HG03342 (cell line): ENCODE results near the gene TMEM243.
"Not testable (repeated sequence)": the region's sequence is repeated elsewhere in the genome, so short reads cannot be mapped to it uniquely, and the experiment has no call there.

Experiments
- ATAC-seq: cut with Tn5 transposase; IDR thresholded peaks from one replicate; pipeline ENCODE4 v1.9.1; 2021; ENCODE audit warnings: mild to moderate bottlenecking, moderate library complexity; ENCODE audit not compliant: unreplicated experiment

The TMEM243 gene, protein sequence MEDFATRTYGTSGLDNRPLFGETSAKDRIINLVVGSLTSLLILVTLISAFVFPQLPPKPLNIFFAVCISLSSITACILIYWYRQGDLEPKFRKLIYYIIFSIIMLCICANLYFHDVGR

GRCh38 chr7:87219545-87220025, at the start of gene TMEM243:
Gene TMEM243 (minus strand): TSS chr7:87219732. CDS start chr7:87219503, 229 bp downstream.
- peak; percentile 47 for ATAC-seq

- ATAC-seq = peak; percentile 73
Observed at GRCh38 chr7:87267239-87267900, 47.8 kb upstream of the TMEM243 start.

- ATAC-seq = no peak
Observed at GRCh38 chr7:87263537-87263936, 44.0 kb upstream of the TMEM243 start.

GRCh38 chr7:87253589-87254087, 34.1 kb upstream of the TMEM243 start:
- ATAC-seq = no peak

- not testable (repeated sequence) for ATAC-seq
Observed at GRCh38 chr7:87245671-87246070, 26.1 kb upstream of the TMEM243 start.

DNA sequence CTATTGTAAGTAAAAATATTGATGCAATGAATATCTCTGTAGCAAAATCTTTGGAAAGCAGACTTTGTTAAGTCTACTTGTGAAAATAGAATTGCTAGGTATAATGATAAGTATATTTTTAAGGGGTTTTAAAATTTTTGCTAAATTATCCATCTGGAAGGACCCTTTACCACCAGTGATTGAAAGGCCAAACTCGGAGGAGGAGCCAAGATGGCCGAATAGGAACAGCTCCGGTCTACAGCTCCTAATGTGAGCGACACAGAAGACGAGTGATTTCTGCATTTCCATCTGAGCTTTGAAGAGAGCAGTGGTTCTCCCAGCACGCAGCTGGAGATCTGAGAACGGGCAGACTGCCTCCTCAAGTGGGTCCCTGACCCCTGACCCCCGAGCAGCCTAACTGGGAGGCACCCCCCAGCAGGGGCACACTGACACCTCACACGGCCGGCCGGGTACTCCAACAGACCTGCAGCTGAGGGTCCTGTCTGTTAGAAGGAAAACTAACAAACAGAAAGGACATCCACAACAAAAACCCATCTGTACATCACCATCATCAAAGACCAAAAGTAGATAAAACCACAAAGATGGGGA, 19.0 kb upstream of the TMEM243 start:
- not testable (repeated sequence) for ATAC-seq

DNA sequence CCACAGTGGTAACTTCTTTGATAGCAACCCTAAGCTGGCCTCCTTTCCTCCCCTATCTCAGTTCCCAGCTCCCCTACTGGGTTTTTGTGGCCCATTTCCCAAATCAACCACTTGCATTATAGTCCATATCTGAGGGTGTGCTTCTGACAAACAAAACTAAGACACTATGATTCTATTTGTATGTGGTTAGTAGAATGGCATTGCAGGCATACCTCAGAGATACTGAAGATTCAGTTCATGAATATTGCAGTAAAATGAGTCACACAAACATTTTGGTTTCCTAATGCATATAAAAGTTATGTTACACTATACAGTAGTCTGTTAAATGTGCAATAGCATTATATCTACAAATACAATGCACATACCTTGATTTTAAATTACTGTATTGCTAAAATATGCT, 15.4 kb upstream of the TMEM243 start:
- ATAC-seq = no peak

GRCh38 chr7:87231711-87232110, 12.2 kb upstream of the TMEM243 start:
- ATAC-seq = no peak

GRCh38 chr7:87231258-87231657, 11.7 kb upstream of the TMEM243 start:
- ATAC-seq = no peak

DNA sequence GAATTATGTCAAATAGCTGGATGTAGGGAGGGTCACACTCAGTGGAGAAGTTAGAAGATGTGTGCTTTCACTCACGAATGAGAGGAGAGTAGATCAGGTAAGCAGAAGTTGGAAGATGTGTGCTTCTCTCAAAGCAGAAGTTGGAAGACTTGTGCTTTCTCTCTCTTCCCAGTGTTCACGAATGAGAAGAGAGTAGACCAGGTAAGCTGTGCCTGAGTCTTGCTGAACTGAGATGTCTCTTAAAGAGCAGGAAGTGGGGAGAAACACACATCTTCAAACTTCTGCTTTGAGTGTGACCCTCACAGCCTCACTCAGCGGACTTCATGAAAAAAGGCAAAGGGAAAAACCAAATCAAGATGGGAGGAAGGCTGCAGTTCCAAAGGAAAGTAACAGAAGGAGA, 7.0 kb upstream of the TMEM243 start:
- ATAC-seq = peak; percentile 41

DNA sequence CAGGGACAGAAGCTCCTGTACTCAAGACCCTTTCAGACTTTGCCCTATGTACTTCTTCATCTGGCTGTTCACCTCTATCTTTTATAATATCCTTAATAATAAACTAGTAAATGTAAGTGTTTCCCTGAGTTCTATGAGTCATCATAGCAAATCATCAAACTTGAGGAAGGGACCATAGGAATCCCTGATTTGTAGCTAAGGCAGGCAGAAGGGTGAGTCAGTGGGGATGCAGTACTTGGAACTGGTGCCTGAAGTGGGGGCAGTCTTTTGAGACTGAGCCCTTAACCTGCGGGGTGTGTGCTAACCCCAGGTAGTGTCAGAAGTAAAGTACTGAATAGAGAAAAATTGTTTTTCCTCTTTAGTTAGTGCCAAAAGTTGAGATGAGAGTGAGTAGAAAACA, 6.2 kb upstream of the TMEM243 start:
- ATAC-seq = no peak

DNA sequence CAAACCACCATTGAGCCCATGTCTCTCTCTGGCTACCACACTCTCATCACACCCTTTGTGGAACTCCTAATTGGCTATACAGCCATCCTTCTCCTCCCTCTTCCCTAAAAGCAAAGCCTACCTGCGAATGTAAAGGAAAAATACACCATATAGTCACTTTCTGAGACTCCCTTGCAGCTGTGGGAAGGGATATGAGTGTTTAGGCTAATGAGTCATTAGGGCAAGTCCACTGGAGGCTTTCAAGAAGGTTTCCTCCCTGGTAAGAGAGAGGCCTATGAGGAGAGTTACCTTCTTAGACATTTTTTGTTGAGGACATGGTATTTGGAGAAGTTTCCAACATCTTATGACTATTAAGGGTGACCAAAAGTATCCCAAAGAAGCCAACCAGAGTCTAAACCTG, 4.1 kb upstream of the TMEM243 start:
- no peak for ATAC-seq

- no peak for ATAC-seq
Observed at GRCh38 chr7:87220734-87221215, 1.2 kb upstream of the TMEM243 start.

DNA sequence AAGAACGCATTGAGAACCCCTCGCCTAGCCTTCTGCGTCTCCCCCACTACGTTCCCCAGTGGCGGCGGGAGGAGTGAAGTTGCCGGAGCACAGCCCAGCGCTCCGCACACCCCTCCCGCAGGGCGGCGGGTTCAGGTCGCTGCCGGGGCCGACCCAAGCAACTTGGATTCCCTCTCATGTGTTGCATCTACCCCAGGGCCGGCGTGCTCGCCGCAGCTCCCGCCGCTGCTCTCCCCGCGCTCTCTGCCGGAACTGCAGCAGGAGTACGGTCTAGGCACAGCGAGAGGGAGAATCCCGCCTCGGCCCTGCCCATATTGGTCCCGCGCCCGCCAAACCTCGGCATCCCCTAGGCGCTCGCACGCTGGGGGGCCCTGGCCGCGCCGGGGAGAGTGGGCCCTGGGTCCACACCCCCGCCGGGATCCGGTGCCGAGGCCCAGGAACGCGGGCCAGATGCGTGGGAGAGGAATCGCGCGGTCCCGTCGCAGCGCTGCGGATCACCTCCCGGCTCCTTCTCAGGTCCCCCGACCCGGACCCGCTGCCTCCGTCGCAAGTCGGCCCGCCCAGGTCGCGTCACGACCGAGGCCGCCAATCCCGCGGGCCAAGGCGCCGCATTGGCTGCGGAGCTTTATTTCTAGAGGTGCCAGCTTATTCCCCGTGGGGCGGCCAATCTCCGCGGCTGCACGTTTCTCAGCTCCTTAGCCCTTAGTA, 648 bp upstream of the TMEM243 start:
- peak; percentile 35 for ATAC-seq

- ATAC-seq = peak; percentile 11
Observed at GRCh38 chr7:87218796-87219544, 562 bp downstream of the TMEM243 start.

- ATAC-seq = no peak
Observed at GRCh38 chr7:87217983-87218653, 1.4 kb downstream of the TMEM243 start.

- ATAC-seq = peak; percentile 56
Observed at GRCh38 chr7:87216701-87217508, 2.6 kb downstream of the TMEM243 start.

GRCh38 chr7:87215046-87215445, 4.5 kb downstream of the TMEM243 start:
- ATAC-seq = no peak

- ATAC-seq = no peak
Observed at GRCh38 chr7:87213811-87214210, 5.7 kb downstream of the TMEM243 start.
